GM12891 (cell line): ENCODE results near the gene NFILZ.

Experiments used
- PAX5 ChIP-seq: IDR thresholded peaks from 2 replicates; pipeline ENCODE4 v1.6.1; 2011; ENCODE audit warnings: low read length, moderate library complexity, mild to moderate bottlenecking; ENCODE audit not compliant: insufficient read depth, severe bottlenecking
- POLR2A ChIP-seq: IDR thresholded peaks from 2 replicates; pipeline ENCODE4 v1.6.1; 2011; ENCODE audit warnings: low read depth, low read length, control low read depth
- POLR2AphosphoS5 ChIP-seq: IDR thresholded peaks from 2 replicates; pipeline ENCODE4 v1.6.1; 2011; ENCODE audit warnings: low read depth, low read length, control low read depth
- POU2F2 ChIP-seq: IDR thresholded peaks from 2 replicates; pipeline ENCODE4 v1.6.1; 2011; ENCODE audit warnings: low read depth, mild to moderate bottlenecking, control low read depth, low read length, moderate library complexity
- SPI1 ChIP-seq: IDR thresholded peaks from 2 replicates; pipeline ENCODE4 v1.6.1; 2011; ENCODE audit warnings: low read depth, low read length, control low read depth
- TAF1 ChIP-seq: IDR thresholded peaks from 2 replicates; pipeline ENCODE4 v1.6.1; 2011; ENCODE audit warnings: low read depth, low read length, control low read depth

DNA sequence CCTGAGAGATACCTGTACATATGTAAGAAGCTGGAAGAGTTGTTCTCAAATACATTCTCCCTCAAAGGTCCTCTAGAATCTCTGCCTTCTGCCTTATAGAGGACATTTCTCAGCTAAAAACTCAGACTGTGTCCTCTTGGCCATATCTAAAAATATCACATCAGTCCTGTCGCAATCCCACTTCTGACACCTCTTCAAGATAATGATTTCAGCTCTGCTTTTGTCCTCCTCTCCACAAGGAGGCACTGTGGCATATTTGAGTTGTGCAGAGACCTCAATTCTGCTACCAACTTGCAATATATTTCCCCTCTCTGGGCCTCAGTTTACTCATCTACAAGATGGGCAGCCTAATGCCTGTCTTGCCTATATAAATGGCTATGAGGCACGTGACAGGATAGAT lies 36.5 kb upstream of the NFILZ start:
- TF ChIP-seq POLR2A = no peak
- TF ChIP-seq POU2F2 = no peak
- TF ChIP-seq POLR2AphosphoS5 = no peak
- TF ChIP-seq TAF1 = no peak
- no peak for TF ChIP-seq PAX5
- TF ChIP-seq SPI1 = no peak
